Measurements from ENCODE around the gene CLIC4. TPM values are rescaled to one million over a fixed set of nuclear protein-coding genes. Genes with fewer than 3 reads are reported as not detected.
A peak's percentile ranks its signal among the peaks of the same experiment; 100 is the strongest.
"Not testable (repeated sequence)": the region's sequence is repeated elsewhere in the genome, so short reads cannot be mapped to it uniquely, and the experiment has no call there.

The CLIC4 gene
- polyA plus RNA-seq, 3 donors: 9.7 to 38.1 (median 24.6) TPM

GRCh38 chr1:24728982-24729381 is 16.3 kb upstream of the CLIC4 start:
- Histone ChIP-seq H4K20me1 (ENCODE audit: insufficient read depth, low read length) (no peaks in the 10 kb centered on the region), H3K27me3 (ENCODE audit: control insufficient read depth in 2 of 2, insufficient read depth in 2 of 2, low read length in 2 of 2) (no peaks in the 10 kb centered on the region), H3K4me3 (replicated peaks in 1 of 3; ENCODE audit: low read depth in 2 of 3, low read length in 3 of 3) (no peak overlapping the region), H3K79me2 (ENCODE audit: insufficient read depth, low read length) (no peaks in the 10 kb centered on the region), H3K9me3 (replicated peaks in 1 of 2; ENCODE audit: control insufficient read depth in 1 of 2, insufficient read depth in 1 of 2, low read length in 2 of 2) (no peaks in the 10 kb centered on the region), H3K27ac (ENCODE audit: low read depth in 1 of 2, low read length in 2 of 2) (no peak overlapping the region), H3K4me1 (ENCODE audit: control insufficient read depth in 1 of 2, insufficient read depth in 2 of 2, low read length in 2 of 2) (peaks cover 44% of the 10 kb centered on the region in 2 donors), H3K36me3 (replicated peaks in 1 of 2; ENCODE audit: control insufficient read depth in 1 of 2, insufficient read depth in 2 of 2, low read length in 2 of 2) (no peaks in the 10 kb centered on the region), H3K9ac (ENCODE audit: insufficient read depth, low read length, poor library complexity, severe bottlenecking) (no peak overlapping the region), H3K4me2 (replicated peaks; ENCODE audit: extremely low read depth, low read length, poor library complexity, severe bottlenecking) (no peak overlapping the region), H2AFZ (ENCODE audit: insufficient read depth, low read depth, low read length, poor library complexity, severe bottlenecking) (no peak overlapping the region)
- Mint-ChIP-seq H3K4me3 (no peak overlapping the region), H3K36me3 (no peaks in the 10 kb centered on the region), H3K27ac (no peak overlapping the region), H3K4me1 (peaks cover 47% of the 10 kb centered on the region), H3K27me3 (ENCODE audit: low read depth in 3 of 3) (peaks cover 1 to 4% (median 4%) of the 10 kb centered on the region in 3 donors), H3K9me3 (peaks cover 0 to 5% (median 0%) of the 10 kb centered on the region in 7 donors)
- intact Hi-C loops (cut with micrococcal nuclease): no loop called here
- DNase-seq: no peak
- WGBS (ENCODE audit: insufficient coverage): 91% methylated on average over 7 of the region's 10 CpGs
- TF ChIP-seq CTCF (IDR thresholded peaks at IDR 0.05): no peak

- H3K27me3 ChIP-seq (ENCODE audit: control insufficient read depth in 2 of 2, insufficient read depth in 2 of 2, low read length in 2 of 2): no peaks in the 10 kb centered on the region
- H3K9me3 ChIP-seq (replicated peaks in 1 of 2; ENCODE audit: control insufficient read depth in 1 of 2, insufficient read depth in 1 of 2, low read length in 2 of 2): no peaks in the 10 kb centered on the region
- intact Hi-C loops (cut with micrococcal nuclease): no loop called here
- TF ChIP-seq CTCF (IDR thresholded peaks at IDR 0.05): no peak
- H3K4me3 ChIP-seq (replicated peaks in 1 of 3; ENCODE audit: low read depth in 2 of 3, low read length in 3 of 3): no peak overlapping the region
- Mint-ChIP-seq H3K4me1 (peaks cover 44% of the 10 kb centered on the region), H3K4me3 (no peak overlapping the region), H3K36me3 (no peaks in the 10 kb centered on the region), H3K27me3 (ENCODE audit: low read depth in 3 of 3) (peaks cover 0 to 2% (median 1%) of the 10 kb centered on the region in 3 donors), H3K27ac (peak overlapping the region; percentile 94 to 99 (median 99)), H3K9me3 (peaks cover 0 to 3% (median 0%) of the 10 kb centered on the region in 7 donors)
- no CpG with 5 or more reads among the region's 4 CpGs for WGBS (ENCODE audit: insufficient coverage)
- no peaks in the 10 kb centered on the region for H3K36me3 ChIP-seq (replicated peaks in 1 of 2; ENCODE audit: control insufficient read depth in 1 of 2, insufficient read depth in 2 of 2, low read length in 2 of 2)
- peak overlapping the region; percentile 84 to 85 for H3K27ac ChIP-seq (ENCODE audit: low read depth in 1 of 2, low read length in 2 of 2)
- H2AFZ ChIP-seq (ENCODE audit: insufficient read depth, low read depth, low read length, poor library complexity, severe bottlenecking): no peak overlapping the region
- no peaks in the 10 kb centered on the region for H4K20me1 ChIP-seq (ENCODE audit: insufficient read depth, low read length)
- peak in 2 of 3 donors; percentile 21 to 49 for DNase-seq
- H3K79me2 ChIP-seq (ENCODE audit: insufficient read depth, low read length): no peaks in the 10 kb centered on the region
- H3K4me2 ChIP-seq (replicated peaks; ENCODE audit: extremely low read depth, low read length, poor library complexity, severe bottlenecking): no peak overlapping the region
- peaks cover 34 to 36% of the 10 kb centered on the region in 2 donors for H3K4me1 ChIP-seq (ENCODE audit: control insufficient read depth in 1 of 2, insufficient read depth in 2 of 2, low read length in 2 of 2)
- no peak overlapping the region for H3K9ac ChIP-seq (ENCODE audit: insufficient read depth, low read length, poor library complexity, severe bottlenecking)
These were observed 12.9 kb upstream of the CLIC4 start for GRCh38 chr1:24732186-24732885.

- H3K27me3 ChIP-seq (ENCODE audit: control insufficient read depth in 2 of 2, insufficient read depth in 2 of 2, low read length in 2 of 2); H3K79me2 ChIP-seq (ENCODE audit: insufficient read depth, low read length); H3K36me3 ChIP-seq (replicated peaks in 1 of 2; ENCODE audit: control insufficient read depth in 1 of 2, insufficient read depth in 2 of 2, low read length in 2 of 2); H3K27me3 Mint-ChIP-seq (ENCODE audit: low read depth in 3 of 3); H3K9me3 Mint-ChIP-seq; H2AFZ ChIP-seq (ENCODE audit: insufficient read depth, low read depth, low read length, poor library complexity, severe bottlenecking); H4K20me1 ChIP-seq (ENCODE audit: insufficient read depth, low read length); H3K9ac ChIP-seq (ENCODE audit: insufficient read depth, low read length, poor library complexity, severe bottlenecking); H3K36me3 Mint-ChIP-seq; intact Hi-C loops (cut with micrococcal nuclease); H3K9me3 ChIP-seq (replicated peaks in 1 of 2; ENCODE audit: control insufficient read depth in 1 of 2, insufficient read depth in 1 of 2, low read length in 2 of 2): not testable (repeated sequence)
- WGBS (ENCODE audit: insufficient coverage): 80% methylated on average over 1 of the region's 7 CpGs
- H3K27ac Mint-ChIP-seq: peak overlapping the region; percentile 94 to 99 (median 99)
- DNase-seq: peak; percentile 69 to 88 (median 79)
- H3K4me1 Mint-ChIP-seq: peaks cover 39% of the 10 kb centered on the region
- Histone ChIP-seq H3K4me2 (replicated peaks; ENCODE audit: extremely low read depth, low read length, poor library complexity, severe bottlenecking) (peak overlapping the region; percentile 28), H3K27ac (ENCODE audit: low read depth in 1 of 2, low read length in 2 of 2) (peak overlapping the region; percentile 84 to 85), H3K4me1 (ENCODE audit: control insufficient read depth in 1 of 2, insufficient read depth in 2 of 2, low read length in 2 of 2) (peaks cover 28 to 34% of the 10 kb centered on the region in 2 donors), H3K4me3 (replicated peaks in 1 of 3; ENCODE audit: low read depth in 2 of 3, low read length in 3 of 3) (peak overlapping the region in 1 of 3 experiments; percentile 30)
- H3K4me3 Mint-ChIP-seq: peak overlapping the region; percentile 67 to 86
These were observed 11.9 kb upstream of the CLIC4 start for GRCh38 chr1:24733342-24733741.
